Stimulated activated CD4-positive, alpha-beta T cell treated with anti-CD3 and anti-CD28 coated beads, Interleukin-4, amount 100 ng/mL, for 1 hour (primary cell): ENCODE measurements around the gene RNF123.
A peak's percentile ranks its signal among the peaks of the same experiment; 100 is the strongest.

Experiments used
- DNase-seq: peaks from one replicate; pipeline ENCODE4 v3.0.0-alpha.2; 2020

The RNF123 gene

GRCh38 chr3:49689046-49689907, at the start of gene RNF123, which contains the start of gene MST1:
TSS of gene RNF123 (plus strand) at chr3:49689557. CDS start at chr3:49691166, 1,609 bp downstream.
TSS of gene MST1 (minus strand) at chr3:49689474. CDS start at chr3:49688691, 783 bp downstream.
- peak; percentile 94 for DNase-seq

GRCh38 chr3:49641292-49641691, 48.1 kb upstream of the RNF123 start:
- DNase-seq, result no peak

DNA sequence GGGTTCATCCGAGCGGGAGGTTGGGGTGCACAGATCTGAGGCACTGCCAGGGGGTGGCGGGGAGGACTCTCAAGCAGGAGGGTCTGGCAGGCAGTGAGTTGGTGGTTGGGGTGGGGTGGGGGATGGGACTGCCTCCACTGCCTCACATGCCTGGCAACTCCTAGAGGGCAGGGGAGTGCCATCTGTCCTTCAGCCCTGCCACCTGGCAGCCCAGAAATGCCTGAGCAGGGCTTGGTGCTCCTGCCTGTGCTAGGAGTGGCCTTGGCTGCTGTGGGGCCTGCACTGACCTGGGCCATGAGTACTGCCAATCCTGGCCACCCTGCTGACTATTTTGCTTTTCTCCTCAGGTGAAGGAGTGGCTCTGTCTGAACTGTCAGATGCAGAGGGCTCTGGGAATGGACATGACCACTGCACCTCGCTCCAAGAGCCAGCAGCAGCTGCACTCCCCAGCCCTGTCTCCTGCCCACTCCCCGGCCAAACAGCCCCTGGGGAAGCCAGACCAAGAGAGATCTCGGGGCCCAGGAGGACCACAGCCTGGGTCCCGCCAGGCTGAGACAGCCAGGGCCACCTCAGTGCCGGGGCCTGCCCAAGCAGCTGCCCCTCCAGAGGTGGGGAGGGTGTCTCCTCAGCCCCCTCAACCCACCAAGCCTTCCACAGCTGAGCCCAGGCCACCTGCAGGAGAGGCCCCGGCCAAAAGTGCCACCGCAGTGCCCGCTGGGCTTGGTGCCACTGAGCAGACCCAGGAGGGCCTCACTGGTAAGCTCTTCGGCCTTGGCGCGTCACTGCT, 47.2 kb upstream of the RNF123 start:
- DNase-seq, result no peak

GRCh38 chr3:49642708-49643145, 46.6 kb upstream of the RNF123 start:
- DNase-seq, result no peak

- DNase-seq, result no peak
Measured at GRCh38 chr3:49644684-49645083, 44.7 kb upstream of the RNF123 start.

DNA sequence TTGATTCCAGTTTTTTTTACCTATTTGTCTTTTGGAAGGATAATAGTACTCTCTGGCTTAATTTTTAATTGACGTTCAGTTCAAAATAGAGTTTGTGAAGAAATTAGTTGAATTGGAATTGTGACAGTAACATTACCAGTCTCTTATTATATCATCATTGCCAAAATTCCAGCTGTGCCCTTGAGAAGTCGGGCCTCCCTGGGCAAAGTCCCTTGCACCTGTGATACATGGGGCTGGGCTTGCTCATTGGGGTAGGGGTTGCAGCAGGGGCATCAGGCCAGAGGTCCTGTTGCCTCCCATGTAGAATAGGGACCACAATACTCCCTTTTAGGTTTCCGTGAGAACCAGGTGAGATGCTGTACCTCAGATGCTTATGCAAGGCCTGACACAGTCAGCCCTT, 43.1 kb upstream of the RNF123 start:
- no peak for DNase-seq

DNA sequence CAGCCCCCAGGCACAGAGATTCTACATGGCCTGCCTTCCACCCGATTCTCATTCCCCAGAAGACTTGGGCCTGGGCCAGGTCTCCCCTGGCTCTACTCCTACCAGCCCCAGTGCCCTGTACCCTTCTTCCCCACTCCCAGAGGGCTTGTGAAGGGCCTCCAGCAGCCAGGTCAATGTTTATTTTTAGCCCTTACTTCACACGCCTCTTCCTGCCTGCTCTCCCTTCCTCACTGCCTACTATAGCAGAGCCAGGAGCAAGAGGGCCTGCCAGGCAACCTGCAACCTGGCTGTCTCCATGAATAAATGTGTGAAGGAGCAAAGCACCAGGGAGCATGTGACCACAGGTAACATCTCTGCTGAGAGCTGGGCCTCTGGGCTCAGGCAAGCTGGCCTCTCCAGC, 41.6 kb upstream of the RNF123 start:
- no peak for DNase-seq

GRCh38 chr3:49648354-49649019, 40.9 kb upstream of the RNF123 start:
- DNase-seq, result no peak

DNA sequence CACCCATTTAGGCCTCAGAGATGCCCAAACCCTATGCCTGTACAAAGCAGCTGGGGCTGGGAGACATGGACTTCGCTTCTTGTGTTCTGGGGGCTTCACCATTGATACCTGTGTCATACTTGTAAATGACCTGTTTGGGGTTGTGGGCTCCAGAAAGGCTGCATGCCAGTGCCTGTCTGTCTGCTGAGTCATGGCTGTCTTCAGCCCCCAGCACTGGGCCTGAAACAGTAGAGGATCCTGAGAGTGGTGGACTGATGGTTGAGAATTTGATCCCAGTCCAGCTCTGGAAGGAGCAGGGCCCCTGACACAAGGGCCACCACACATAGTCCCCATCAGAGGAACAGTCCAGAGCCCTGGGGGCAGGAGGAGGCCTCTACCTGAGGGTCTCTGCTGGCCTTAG, 39.8 kb upstream of the RNF123 start:
- DNase-seq, result no peak

- DNase-seq, result no peak
Measured at GRCh38 chr3:49650177-49650576, 39.2 kb upstream of the RNF123 start.

GRCh38 chr3:49650637-49651036, 38.7 kb upstream of the RNF123 start:
- DNase-seq, result no peak

GRCh38 chr3:49652218-49652902, 37.0 kb upstream of the RNF123 start:
- DNase-seq, result no peak

DNA sequence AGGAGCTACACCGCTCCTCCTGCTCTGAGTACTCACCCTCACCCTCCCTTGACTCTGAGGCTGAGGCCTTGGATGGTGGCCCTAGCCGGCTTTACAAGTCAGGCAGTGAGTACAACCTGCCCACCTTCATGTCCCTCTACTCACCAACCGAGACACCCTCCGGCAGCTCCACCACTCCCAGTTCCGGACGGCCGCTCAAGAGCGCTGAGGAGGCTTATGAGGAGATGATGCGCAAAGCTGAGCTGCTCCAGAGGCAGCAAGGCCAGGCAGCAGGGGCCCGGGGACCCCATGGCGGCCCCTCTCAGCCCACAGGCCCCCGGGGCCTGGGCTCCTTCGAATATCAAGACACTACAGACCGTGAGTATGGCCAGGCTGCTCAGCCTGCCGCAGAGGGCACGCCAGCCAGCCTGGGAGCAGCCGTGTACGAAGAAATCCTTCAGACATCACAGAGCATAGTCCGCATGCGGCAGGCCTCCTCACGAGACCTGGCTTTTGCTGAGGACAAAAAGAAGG, 36.4 kb upstream of the RNF123 start:
- no peak for DNase-seq

- DNase-seq, result no peak
Measured at GRCh38 chr3:49653621-49654020, 35.7 kb upstream of the RNF123 start.

GRCh38 chr3:49654176-49654825, 35.1 kb upstream of the RNF123 start:
- DNase-seq, result no peak

DNA sequence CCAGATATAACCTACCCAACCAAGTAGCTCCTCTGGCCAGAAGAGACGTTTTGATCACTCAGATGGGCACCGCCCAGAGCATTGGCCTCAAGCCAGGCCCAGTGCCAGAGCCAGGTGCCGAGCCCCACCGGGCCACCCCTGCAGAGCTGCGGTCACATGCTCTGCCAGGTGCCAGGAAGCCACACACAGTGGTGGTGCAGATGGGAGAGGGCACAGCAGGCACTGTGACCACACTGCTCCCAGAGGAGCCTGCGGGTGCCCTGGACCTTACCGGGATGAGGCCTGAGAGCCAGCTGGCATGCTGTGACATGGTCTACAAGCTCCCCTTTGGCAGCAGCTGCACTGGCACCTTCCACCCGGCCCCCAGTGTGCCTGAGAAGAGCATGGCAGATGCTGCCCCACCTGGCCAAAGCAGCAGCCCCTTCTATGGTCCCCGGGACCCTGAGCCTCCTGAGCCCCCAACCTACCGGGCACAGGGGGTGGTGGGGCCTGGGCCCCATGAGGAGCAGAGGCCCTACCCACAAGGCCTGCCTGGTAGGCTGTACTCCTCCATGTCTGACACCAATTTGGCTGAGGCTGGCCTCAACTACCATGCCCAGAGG, 34.3 kb upstream of the RNF123 start:
- no peak for DNase-seq

GRCh38 chr3:49655731-49656285, 33.5 kb upstream of the RNF123 start:
- DNase-seq, result no peak

GRCh38 chr3:49656541-49657112, 32.7 kb upstream of the RNF123 start:
- DNase-seq, result no peak

- no peak for DNase-seq
Measured at GRCh38 chr3:49657208-49657915, 32.0 kb upstream of the RNF123 start.

GRCh38 chr3:49658711-49659110, 30.6 kb upstream of the RNF123 start:
- DNase-seq, result no peak
